ENCODE data around the gene HOOK2.

The HOOK2 gene

DNA sequence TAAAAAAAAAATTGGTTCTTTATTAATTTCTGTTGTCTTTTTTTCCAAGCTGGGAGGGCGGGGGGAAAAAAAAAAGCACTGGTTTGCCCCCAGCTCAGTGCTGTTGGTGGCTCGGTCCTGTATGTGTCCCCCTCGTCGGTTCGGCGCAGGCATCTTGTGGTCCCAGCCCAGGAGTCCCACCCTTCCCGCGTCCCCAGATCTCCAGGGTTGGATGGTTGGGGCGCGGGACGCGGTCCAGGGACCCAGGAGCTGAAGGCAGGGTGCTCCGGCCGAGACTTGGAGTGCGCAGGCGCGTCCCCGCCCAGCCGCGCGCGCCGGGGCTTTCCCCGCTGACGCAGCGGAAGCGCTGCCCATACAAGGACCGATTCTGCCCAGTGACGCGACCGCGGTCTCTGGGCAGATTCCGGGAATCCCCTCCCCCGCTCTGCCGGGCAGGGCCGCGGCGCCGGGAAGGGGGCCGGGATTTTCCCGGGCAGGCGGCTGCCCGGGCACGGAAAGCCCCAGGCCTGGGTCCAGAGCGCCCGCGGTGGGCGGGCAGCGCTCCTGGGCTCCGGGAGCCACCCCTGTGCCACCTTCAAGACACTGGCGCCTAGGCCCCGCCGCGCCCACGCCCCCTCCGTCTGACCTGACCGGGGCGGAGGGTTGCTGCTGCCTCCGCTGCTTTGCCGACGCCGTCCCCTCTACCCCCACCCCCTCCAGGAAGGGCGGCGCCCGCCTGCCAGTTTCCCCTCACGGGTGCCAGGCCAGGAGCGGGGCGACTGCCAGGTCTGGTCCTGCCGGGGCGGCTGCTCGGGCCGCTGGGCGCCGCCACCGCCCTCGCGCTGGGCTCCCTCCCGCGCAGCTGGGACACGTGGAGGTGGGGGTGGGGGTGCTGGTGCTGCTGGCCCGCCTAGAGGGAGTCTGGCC lies 18.2 kb upstream of the HOOK2 start:
- DNase-seq: peak; percentile 79 to 85

DNA sequence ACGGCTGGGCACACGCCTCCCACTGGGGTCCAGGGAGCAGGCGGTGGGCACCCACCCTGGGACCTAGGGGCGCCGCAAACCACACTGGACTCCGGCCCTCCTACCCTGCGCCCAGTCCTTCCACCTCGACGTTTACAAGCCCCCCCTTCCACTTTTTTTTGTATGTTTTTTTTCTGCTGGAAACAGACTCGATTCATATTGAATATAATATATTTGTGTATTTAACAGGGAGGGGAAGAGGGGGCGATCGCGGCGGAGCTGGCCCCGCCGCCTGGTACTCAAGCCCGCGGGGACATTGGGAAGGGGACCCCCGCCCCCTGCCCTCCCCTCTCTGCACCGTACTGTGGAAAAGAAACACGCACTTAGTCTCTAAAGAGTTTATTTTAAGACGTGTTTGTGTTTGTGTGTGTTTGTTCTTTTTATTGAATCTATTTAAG lies 17.5 kb upstream of the HOOK2 start:
- no peak for DNase-seq

DNA sequence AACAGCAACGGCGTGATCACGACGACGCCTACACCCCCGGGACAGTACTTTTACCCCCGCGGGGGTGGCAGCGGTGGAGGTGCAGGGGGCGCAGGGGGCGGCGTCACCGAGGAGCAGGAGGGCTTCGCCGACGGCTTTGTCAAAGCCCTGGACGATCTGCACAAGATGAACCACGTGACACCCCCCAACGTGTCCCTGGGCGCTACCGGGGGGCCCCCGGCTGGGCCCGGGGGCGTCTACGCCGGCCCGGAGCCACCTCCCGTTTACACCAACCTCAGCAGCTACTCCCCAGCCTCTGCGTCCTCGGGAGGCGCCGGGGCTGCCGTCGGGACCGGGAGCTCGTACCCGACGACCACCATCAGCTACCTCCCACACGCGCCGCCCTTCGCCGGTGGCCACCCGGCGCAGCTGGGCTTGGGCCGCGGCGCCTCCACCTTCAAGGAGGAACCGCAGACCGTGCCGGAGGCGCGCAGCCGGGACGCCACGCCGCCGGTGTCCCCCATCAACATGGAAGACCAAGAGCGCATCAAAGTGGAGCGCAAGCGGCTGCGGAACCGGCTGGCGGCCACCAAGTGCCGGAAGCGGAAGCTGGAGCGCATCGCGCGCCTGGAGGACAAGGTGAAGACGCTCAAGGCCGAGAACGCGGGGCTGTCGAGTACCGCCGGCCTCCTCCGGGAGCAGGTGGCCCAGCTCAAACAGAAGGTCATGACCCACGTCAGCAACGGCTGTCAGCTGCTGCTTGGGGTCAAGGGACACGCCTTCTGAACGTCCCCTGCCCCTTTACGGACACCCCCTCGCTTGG lies 16.9 kb upstream of the HOOK2 start:
- peak; percentile 28 to 50 for DNase-seq

DNA sequence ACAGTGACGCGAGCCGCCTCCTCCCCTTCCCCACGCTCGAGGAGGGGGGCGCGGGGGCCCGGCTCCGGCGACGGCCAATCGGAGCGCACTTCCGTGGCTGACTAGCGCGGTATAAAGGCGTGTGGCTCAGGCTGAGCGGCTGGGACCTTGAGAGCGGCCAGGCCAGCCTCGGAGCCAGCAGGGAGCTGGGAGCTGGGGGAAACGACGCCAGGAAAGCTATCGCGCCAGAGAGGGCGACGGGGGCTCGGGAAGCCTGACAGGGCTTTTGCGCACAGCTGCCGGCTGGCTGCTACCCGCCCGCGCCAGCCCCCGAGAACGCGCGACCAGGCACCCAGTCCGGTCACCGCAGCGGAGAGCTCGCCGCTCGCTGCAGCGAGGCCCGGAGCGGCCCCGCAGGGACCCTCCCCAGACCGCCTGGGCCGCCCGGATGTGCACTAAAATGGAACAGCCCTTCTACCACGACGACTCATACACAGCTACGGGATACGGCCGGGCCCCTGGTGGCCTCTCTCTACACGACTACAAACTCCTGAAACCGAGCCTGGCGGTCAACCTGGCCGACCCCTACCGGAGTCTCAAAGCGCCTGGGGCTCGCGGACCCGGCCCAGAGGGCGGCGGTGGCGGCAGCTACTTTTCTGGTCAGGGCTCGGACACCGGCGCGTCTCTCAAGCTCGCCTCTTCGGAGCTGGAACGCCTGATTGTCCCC lies 16.1 kb upstream of the HOOK2 start, which contains the start of gene JUNB:
TSS of gene JUNB (plus strand) at position 142 of the 706 bp plus-strand sequence. CDS start at position 428, 286 bp downstream.
- DNase-seq: peak; percentile 74 to 85

DNA sequence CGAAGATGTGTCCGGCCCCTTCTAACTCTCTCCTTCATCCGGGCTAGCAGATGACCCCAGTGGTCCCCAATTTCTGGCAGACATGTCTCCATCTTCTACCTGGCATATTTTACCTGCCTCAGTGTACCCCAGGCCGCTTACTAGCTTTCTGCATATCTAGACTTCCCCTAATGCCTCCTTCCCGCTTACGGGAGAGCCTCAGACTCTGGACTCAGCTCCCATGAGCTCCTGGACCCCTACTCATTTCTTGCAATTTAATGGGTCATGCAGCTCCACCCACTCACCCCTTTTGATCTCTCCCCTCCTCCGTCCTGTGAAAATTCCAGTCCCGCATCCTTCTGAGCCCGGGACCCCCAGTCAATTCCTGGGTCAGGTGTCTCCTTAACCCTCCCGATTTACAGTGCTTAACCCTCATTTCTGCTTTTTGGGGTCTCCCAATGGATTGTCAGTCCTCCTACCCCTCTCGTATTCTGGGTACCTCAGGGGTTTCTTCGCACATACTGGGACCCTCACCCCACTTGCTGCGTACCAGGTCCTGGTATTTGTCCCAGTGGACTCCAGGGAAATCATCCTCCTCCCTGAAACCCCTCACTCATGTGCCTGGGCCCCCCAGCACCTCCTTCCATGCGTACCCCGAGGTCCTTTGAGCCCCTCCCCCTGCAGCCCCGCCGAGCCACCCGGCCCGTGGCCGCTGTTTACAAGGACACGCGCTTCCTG lies 15.4 kb upstream of the HOOK2 start:
- DNase-seq: no peak

- DNase-seq: peak; percentile 78 to 79
These were observed 14.7 kb upstream of the HOOK2 start for GRCh38 chr19:12789904-12790619.

GRCh38 chr19:12789098-12789903 lies 13.9 kb upstream of the HOOK2 start:
- no peak for DNase-seq

DNA sequence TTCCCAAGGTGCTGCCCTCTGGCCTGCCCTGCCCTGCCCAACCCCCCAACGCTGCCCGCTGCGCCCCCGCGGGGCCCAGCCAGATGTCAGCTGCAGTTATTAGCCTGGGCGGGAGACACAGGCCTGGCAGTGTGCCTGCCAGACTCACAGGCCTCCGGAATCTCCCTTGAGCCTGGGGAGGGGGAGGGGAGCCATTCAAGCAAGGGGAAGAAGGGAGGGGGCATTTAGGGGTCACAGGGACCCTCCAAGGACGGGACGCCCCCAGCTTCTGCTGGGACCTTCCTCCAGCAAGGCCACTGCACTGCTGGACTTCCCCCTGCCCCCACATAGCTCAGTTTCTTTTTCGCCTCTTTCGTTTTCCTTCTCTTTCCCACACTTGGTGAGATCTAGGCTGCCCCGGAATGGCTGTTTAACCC lies 13.3 kb upstream of the HOOK2 start:
- no peak for DNase-seq

GRCh38 chr19:12788042-12788681 lies 12.8 kb upstream of the HOOK2 start:
- DNase-seq: no peak

DNA sequence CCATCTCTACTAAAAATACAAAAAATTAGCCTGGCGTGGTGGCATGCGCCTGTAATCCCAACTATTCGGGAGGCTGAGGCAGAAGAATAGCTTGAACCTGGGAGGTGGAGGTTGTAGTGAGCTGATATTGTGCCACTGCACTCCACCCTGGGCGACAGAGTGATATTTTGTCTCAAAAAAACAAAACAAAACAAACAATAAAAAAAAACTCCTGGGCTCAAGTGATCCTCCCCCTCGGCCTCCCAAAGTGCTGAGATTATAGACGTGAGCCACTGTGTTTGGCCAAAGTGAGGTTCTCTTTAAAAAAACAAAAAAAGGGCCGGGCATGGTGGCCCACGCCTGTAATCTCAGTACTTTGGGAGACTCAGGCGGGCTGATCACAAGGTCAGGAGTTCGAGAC lies 12.1 kb upstream of the HOOK2 start:
- DNase-seq: no peak

DNA sequence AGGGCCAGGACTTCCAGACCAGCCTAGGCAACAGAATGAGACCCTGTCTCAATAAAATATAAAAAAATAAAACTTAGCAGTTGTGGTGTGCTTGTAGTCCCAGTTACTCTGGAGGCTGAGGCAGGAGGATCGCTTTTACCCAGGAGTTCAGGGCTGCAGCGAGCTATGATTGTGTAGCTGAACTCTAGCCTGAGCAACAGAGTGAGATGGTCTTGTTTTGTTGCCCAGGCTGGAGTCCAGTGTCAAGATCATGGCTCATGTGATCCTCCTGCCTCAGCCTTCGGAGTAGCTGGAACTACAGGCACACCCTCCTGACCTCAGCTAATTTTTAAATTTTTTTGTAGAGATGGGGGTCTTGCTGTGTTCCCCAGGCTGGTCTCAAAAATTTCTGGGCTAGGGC lies 11.6 kb upstream of the HOOK2 start:
- no peak for DNase-seq

- DNase-seq: no peak
These were observed 11.0 kb upstream of the HOOK2 start for GRCh38 chr19:12786141-12786870.

DNA sequence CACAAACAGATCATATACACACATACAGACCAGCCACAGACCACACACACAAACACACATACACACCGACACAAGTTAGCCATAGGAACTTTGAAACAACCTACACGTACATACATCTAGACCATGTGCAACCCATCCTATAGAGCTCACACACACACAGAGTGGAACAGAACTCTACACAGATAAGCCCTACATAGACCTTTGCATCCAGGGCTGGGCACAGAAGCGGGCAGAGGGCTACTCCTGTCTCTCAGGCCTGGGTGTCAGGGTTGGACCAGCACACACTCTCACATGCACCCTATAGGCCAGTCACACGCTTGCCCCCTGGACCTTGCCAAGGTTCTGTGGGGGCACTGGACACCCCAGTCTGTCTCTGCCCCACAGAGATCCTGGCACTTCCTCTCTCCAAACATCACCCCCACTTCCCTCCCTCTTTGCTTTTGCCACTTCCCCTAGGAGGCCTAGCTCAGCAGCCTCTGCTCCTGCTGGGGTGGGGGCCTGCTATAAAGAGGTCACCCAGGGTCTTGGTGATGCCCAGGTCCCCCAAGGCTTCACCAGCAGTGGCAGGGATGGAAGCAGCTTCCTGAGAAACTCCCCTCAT lies 10.2 kb upstream of the HOOK2 start:
- no peak for DNase-seq

DNA sequence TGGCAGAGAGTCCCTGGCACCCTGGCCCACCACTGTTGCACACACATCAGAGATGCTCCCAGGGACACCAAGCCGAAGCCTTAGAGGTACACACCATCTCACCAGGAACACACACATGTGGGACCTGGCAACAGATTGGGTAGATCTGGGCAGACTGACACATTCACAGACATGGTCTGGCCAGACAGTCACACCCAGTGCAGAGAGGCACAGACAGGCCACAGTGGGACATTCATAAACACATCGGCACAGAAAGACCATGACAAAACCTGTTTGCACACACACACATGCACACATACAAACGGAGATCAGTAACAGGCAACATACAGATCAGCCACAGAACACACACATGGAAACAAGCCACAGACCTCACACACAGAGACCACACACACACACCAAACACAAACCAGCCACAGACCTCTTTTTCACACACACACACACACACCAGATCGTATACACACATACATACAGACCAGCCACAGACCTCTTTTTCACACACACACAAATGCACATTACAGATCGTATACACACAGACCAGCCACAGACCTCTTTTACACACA lies 9.6 kb upstream of the HOOK2 start:
- DNase-seq: no peak

DNA sequence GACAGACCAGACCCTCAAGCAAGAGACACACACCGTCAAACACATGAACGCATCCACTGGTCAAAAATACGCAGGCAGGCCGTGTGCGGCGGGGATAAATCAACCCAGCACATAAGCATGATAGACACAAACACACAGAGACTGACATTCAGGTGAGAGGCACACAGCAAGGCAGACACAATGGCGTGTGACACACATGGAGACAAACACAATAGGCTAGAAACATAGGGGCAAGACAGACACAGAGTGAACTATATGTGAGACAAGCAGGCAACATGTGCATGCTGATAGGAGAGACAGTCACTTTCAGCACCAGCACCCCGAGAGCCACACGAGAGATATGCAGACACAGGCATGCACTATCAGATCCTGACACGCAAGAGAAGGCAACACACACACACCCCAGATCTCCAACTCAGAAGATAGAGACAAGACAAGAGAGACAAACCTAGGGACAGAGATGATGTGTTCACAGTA lies 9.1 kb upstream of the HOOK2 start:
- DNase-seq: no peak

- no peak for DNase-seq
These were observed 8.6 kb upstream of the HOOK2 start for GRCh38 chr19:12783849-12784393.

DNA sequence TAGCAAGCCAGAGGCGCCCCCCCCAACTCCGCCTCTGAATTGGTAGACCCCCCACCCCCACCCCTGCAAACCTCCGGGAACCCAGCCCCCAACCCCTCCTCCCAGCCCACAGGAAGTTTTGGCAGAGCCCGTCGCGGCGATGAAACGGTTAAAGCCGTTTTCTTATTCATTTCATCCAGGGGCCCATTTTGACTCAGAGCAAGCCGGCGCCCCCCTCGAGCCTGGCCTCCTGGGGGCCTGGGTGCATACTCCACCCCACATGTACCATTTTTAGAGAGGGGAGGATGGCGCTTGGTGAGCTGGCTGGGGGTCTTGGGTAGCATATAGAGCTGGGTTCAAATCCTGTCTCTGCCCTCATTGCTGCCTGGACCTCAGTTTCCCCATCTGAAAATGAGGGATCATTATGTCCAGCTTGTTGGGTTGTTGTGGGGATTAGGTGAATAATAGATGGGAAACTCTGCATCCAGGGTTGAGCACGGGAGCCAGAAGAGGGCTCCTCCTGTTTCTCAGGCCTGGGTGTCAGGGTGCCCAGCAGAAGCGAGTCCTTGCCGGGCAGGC lies 8.0 kb upstream of the HOOK2 start:
- DNase-seq: no peak
